ENCODE results near the gene PTPRK. TPM values are rescaled to one million over a fixed set of nuclear protein-coding genes. Genes with fewer than 3 reads are reported as not detected.

Gene PTPRK
- total and polyA plus RNA-seq, 2 of the 8 experiments (the other 6 are each of a cell fraction or from before 2014, with no cell fraction given), result 11.4 to 47.3 TPM

DNA sequence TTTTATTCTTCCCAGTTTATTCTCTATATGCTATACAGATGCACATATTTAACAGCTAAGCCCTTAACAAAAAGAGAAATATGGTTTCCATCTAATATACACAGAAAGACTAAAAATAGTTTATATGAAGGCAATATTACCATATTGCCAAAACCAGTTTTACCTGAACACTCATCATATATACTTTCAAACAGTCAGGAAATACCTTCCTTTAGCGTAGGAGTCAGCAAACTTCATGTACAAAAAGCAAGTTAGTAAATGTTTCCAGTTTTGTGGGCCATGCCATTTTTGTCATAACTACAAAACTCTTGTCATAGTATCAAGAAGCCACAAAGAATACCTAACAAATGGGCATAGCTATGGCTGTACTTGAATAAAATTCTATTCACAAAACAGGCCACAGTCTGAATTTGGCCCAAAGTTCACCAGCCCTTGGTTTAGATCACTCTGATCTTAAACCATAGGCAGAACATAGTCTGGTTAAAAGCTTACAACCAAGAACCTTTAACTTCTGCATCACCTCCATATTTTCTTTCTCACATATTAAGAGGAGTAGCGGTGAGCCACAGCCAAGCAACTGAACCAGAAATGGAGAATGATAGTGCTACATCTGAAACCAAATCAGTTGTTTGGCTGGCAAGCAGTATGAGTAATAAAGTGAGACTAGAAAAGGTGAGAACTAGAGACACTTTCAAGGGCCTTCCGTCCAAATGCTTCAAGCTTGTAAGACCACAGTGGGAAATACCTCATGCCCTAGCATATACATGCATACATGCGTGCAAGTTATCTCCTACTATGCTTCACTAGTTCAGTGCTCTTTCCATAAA, 116.6 kb downstream of the PTPRK start:
- Histone ChIP-seq H2AFZ (ENCODE audit: low read length) (no peak overlapping the region), H2BK15ac (ENCODE audit: low read length) (no peak overlapping the region), H3K4ac (replicated peaks; ENCODE audit: insufficient read length, low read depth, low read length) (no peak overlapping the region), H2BK20ac (ENCODE audit: low read length) (no peak overlapping the region), H3K4me2 (ENCODE audit: insufficient read depth in 1 of 2, low read depth in 2 of 2, low read length in 2 of 2) (no peak overlapping the region), H4K91ac (replicated peaks; ENCODE audit: insufficient read length, low read length) (no peak overlapping the region), H2BK12ac (ENCODE audit: low read depth, low read length) (no peak overlapping the region), H2AK5ac (ENCODE audit: low read depth, low read length) (no peak overlapping the region), H2BK5ac (ENCODE audit: low read depth, low read length) (no peak overlapping the region), H3K36me3 (ENCODE audit: control insufficient read depth in 2 of 4, insufficient read depth in 4 of 4, low read length in 3 of 4) (no peaks in the 10 kb centered on the region), H3K14ac (ENCODE audit: insufficient read length) (no peak overlapping the region), H4K20me1 (replicated peaks in 1 of 2; ENCODE audit: control insufficient read depth in 1 of 2, insufficient read depth in 2 of 2, low read length in 2 of 2) (no peaks in the 10 kb centered on the region), H3K79me2 (ENCODE audit: control insufficient read depth in 1 of 2, insufficient read depth in 2 of 2, low read length in 2 of 2) (peaks cover 0 to 16% of the 10 kb centered on the region in 2 experiments; a peak in 2 of 4 replicates), H3K23ac (ENCODE audit: insufficient read length) (no peak overlapping the region), H3K27me3 (replicated peaks in 1 of 4; ENCODE audit: control insufficient read depth in 3 of 4, extremely low read depth in 1 of 4, insufficient read depth in 3 of 4, low read length in 3 of 4) (no peaks in the 10 kb centered on the region), H2BK120ac (replicated peaks; ENCODE audit: low read depth, low read length) (no peak overlapping the region), H3K18ac (ENCODE audit: extremely low read depth, low read length) (no peak overlapping the region), H3K56ac (replicated peaks; ENCODE audit: insufficient read length, low read depth, low read length) (no peak overlapping the region), H3K27ac (ENCODE audit: low read depth, low read length) (no peak overlapping the region), H3K4me3 (ENCODE audit: extremely low read depth in 1 of 4, insufficient read depth in 2 of 4, low read depth in 3 of 4, low read length in 4 of 4) (no peak overlapping the region), H4K5ac (ENCODE audit: insufficient read length, low read depth, low read length) (no peak overlapping the region), H3K9me3 (ENCODE audit: insufficient read depth in 2 of 2, low read depth in 1 of 2, low read length in 1 of 2) (no peaks in the 10 kb centered on the region), H4K8ac (ENCODE audit: extremely low read depth, insufficient read depth, low read length) (no peak overlapping the region), H3K4me1 (replicated peaks in 1 of 4; ENCODE audit: control insufficient read depth in 3 of 4, insufficient read depth in 4 of 4, low read length in 3 of 4) (no peaks in the 10 kb centered on the region), H3K23me2 (ENCODE audit: low read depth, low read length) (no peaks in the 10 kb centered on the region), H3K79me1 (ENCODE audit: low read depth, low read length) (no peaks in the 10 kb centered on the region), H3K9ac (replicated peaks in 1 of 4; ENCODE audit: extremely low read depth in 1 of 4, low read depth in 3 of 4, low read length in 3 of 4) (no peak overlapping the region)
- no peak for DNase-seq (ENCODE audit: low read depth in 1 of 2, low spot score in 2 of 2)
- FAIRE-seq, result no peak
- ChIA-PET POLR2A (ENCODE audit: partially characterized antibody) (no interaction called here), CTCF (ENCODE audit: partially characterized antibody) (interaction anchor here (0.6 to 1.0 kb wide), 2 partner anchors 84 to 1054 kb away, joined by 3 read pairs; no protein-coding TSS in a partner anchor)
- 89% methylated on average over 4 of the region's 4 CpGs; no CpG with 5 or more reads in 1 of the 2 experiments for WGBS, 2 experiments (ENCODE audit: extremely low coverage in 1 of 2, insufficient coverage in 1 of 2, insufficient read length in 1 of 2, insufficient replicate concordance in 2 of 2, low coverage in 1 of 2, low lambda C conversion rate in 2 of 2, missing lambda C conversion rate in 1 of 2)
- no peak for TF ChIP-seq CHD2 (IDR thresholded peaks at IDR 0.05; ENCODE audit: low read length)
- no peak for TF ChIP-seq ZNF274 (IDR thresholded peaks at IDR 0.05; ENCODE audit: borderline replicate concordance, extremely low read depth, low read length)
- TF ChIP-seq BACH1 (IDR thresholded peaks at IDR 0.05; ENCODE audit: low read length), result no peak
